GM19463 (cell line): Measurements from ENCODE around the gene SUMO2.
"Not testable (repeated sequence)": the region's sequence is repeated elsewhere in the genome, so short reads cannot be mapped to it uniquely, and the experiment has no call there.

Source experiments
- ATAC-seq: cut with Tn5 transposase; IDR thresholded peaks from one replicate; pipeline ENCODE4 v1.9.1; 2021; ENCODE audit warnings: mild to moderate bottlenecking, moderate library complexity; ENCODE audit not compliant: unreplicated experiment

Gene SUMO2

DNA sequence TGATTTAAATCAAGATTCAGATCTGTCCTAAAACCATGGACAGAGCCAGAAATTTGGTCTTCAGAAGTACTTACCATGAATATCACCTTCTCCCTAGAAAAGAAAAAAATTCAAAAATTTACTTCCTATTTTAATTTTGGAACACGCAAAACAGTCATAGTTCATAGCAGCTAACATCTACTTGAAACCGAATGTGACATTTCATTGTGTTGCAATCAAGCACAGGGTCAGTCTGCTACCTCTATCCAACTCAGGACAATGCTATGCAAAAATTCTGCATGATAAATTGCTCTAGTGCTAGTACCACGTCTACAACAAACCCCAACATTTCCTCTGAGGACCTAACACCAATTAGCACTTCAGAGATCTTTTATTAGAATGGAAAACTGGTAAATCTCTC lies 36.2 kb downstream of the SUMO2 start:
- no peak for ATAC-seq

GRCh38 chr17:75144816-75145512 lies 37.8 kb downstream of the SUMO2 start:
- ATAC-seq, result no peak

GRCh38 chr17:75142236-75142971 lies 40.4 kb downstream of the SUMO2 start:
- no peak for ATAC-seq

GRCh38 chr17:75138519-75138918 lies 44.2 kb downstream of the SUMO2 start:
- no peak for ATAC-seq

- ATAC-seq, result not testable (repeated sequence)
These were observed 45.0 kb downstream of the SUMO2 start for GRCh38 chr17:75137762-75138161.

GRCh38 chr17:75135946-75136345 lies 46.8 kb downstream of the SUMO2 start:
- no peak for ATAC-seq

DNA sequence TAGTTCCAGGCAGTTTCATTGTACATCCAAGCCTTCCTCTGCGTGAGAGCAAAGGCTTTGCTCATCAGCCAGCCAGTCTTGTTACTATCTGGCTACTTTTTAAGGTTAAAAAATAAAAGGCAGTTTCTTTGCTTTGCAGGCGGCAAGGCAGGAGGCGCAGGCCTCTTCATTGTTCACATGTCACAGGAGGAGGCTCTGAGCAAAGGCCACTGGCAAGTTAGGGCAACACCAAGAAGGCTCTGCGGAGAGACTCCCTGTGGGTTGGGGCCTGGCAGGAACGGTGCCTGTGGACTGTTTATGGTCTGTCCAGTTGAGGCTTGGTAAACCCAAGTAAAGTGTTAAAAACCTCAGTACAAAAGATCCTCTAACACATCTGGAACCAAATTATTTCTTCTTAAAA lies 47.3 kb downstream of the SUMO2 start:
- no peak for ATAC-seq

DNA sequence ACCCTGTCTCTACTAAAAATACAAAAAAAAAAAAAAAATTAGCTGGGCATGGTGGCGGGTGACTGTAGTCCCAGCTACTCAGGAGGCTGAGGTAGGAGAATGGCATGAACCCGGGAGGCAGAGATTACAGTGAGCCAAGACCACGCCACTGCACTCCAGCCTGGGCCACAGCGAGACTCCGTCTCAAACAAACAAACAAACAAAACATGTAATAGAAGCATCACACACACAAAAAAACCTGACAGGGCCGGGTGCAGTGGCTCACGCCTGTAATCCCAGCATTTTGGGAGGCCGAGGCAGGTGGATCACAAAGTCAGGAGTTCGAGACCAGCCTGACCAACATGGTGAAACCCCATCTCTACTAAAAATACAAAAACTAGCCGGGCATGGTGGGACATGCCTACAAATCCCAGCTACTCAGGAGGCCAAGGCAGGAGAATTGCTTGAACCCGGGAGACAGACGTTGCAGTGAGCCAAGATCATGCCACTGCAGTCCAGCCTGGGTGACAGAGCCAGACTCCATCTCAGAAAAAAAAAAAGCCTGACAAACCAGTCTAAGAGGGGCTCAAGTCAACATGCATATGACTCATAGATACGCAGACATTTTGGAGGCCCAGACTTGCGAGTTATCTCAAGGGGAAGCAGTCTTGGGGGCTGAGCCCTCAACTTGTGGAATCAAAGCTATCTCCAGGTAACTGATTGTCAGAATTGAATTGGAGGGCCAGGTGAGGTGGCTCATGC lies 49.0 kb downstream of the SUMO2 start:
- ATAC-seq, result not testable (repeated sequence)

- ATAC-seq, result no peak
These were observed 49.8 kb downstream of the SUMO2 start for GRCh38 chr17:75133001-75133400.

- ATAC-seq, result not testable (repeated sequence)
These were observed 50.5 kb downstream of the SUMO2 start for GRCh38 chr17:75132018-75133000.

DNA sequence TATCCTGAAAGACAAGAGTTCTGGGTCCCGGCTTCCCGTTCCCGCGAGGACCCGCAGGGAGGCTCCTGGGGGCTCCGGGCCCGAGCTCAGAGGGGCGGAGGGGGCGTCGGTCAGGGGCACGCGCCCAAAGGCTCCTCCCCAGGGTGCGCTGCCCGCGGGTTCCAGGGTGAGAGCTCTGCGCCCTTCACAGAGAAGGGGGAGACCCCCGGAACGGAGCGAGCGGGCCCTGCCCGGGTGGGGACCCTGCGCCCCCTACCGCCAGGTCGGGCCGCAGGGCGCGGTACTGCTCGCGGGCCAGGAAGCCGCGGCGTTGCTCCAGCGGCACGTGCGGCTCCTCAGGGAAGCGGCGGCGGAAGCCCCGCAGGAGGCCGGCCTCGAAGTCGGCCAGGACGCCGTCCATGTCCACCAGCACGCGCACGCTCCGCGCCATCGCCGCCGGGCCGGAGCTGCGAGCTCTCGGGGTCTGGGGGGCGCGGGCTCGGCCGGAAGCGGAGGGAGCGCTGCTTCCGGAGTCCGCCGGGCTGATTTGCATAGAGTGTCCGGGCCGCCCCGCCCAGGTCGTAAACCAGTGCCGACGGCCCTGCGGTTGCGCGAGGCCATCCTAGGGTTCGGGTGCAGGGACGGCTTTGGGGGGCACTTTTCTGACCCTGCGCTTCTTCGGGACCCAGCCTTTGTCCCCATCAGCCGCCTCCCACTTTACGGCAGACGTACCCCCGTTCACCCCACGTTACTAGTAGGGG lies 51.3 kb downstream of the SUMO2 start, which contains the start of gene NT5C:
TSS of gene NT5C (minus strand) at position 465 of the 740 bp plus-strand sequence. CDS start at position 430, 35 bp downstream.
- ATAC-seq, result peak; percentile 85

DNA sequence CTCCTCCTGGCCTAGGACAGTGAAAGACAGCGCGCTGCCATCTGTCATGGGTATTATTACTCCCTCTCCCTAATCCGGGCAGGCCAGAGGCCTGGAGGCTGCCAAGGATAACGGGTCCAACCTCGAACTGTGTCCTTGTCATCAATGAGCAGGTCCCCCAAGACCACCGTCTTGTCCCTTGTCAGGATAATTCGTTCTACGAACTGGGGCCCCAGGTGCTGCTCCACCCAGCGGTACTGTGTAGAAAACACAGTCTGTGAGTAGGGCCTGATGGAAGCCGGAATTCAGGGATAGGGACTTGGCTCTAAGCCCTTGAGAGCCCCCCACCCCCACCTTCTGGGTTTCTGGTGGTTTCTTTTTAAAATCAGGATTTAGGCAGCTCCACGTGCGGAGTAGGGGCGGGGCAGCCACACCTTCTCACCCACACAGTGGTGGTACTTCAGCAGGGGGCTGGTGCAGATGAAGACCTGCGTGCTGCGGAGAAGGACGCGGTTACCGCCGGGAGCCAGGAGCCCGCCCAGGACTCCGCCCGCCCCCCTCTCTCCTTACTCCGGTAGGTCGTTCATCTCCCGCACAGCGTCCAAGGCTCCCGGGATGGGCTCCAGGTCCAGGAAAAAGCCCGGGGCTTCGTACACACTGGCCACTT lies 52.0 kb downstream of the SUMO2 start:
- peak; percentile 16 for ATAC-seq

- ATAC-seq, result no peak
These were observed 52.6 kb downstream of the SUMO2 start for GRCh38 chr17:75130059-75130631.

DNA sequence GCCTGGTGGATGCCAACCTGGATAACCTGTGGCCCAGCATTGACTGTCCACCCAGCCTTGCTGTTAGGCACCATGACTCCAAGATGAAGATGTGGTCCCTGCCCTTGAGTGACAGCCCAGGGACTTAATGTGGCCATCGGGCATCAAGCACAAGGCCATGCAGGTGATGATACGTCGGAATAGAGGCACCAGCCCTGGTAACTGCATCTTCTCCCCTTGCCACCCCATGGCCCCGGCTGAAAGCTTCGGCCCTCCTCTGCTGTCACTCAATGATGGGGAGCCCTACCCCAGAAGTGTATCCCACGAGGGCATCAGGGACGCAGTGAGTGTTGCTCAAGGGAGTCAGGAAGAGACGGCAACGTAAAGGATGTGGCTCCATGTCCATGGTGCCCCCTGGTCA lies 53.2 kb downstream of the SUMO2 start:
- ATAC-seq, result no peak

DNA sequence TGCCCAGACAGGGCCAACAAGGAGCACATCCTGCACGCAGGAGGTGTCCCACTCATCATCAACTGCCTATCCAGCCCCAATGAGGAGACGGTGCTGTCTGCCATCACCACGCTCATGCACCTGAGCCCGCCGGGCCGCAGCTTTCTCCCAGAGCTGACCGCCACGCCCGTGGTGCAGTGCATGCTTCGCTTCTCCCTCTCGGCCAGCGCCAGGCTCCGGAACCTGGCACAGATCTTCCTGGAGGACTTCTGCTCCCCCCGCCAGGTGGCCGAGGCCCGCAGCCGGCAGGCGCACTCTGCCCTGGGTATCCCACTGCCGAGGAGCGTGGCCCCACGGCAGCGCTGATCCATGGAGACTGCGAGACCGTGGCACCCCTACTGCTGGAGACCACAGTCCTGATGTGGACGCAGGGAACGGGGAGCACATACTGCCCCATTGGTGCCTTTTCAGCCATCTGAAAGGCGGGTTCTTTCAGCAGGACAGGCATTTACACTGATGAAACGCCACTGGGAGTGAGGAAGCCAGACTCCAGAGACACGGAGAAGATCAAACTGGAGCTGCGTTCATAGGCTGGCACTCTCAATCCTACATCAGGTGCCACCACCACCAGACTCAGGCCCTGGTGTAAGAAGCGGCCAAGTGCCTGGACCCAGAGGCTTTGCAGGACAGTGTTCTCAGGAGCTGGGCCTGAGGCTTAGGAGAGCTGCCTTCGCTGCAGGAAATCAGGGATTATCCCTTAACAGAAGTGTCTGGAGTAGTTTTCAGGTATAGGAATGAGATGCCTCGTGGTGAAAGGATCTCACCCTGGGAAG lies 53.9 kb downstream of the SUMO2 start:
- no peak for ATAC-seq

- ATAC-seq, result not testable (repeated sequence)
These were observed 54.8 kb downstream of the SUMO2 start for GRCh38 chr17:75127936-75128335.

- ATAC-seq, result no peak
These were observed 55.8 kb downstream of the SUMO2 start for GRCh38 chr17:75126954-75127353.

- ATAC-seq, result no peak
These were observed 56.8 kb downstream of the SUMO2 start for GRCh38 chr17:75125984-75126383.
